Activated B cell treated with CpG ODN at 0.5 μM for 24 hours (primary cell): Measurements from ENCODE around the gene SCUBE1. TPM values are rescaled to one million over a fixed set of nuclear protein-coding genes. Genes with fewer than 3 reads are reported as not detected.

Source experiments
- ATAC-seq: fragments of 200-7000 bp; cut with Tn5 transposase; one replicate; pipeline ENCODE4 v1.10.0; 2021; ENCODE audit warnings: low read depth, mild to moderate bottlenecking, moderate library complexity
- CTCF ChIA-PET: fragments of 350-600 bp; sonication (Branson Sonifier 250); formaldehyde crosslinking; loops from one replicate; lab custom pipeline; 2021; ENCODE audit warnings: antibody characterized with exemption; lab: Charles Lee
- POLR2A ChIA-PET: fragments of 350-600 bp; sonication (Branson Sonifier 250); formaldehyde crosslinking; loops from one replicate; lab custom pipeline; 2021; ENCODE audit warnings: antibody characterized with exemption; lab: Charles Lee
- DNase-seq: peaks from one replicate; pipeline ENCODE4 v3.0.0; 2022
- H3K27ac Mint-ChIP-seq: one replicate; pipeline ENCODE4 v1.8.0; 2020; ENCODE audit warnings: mixed read lengths
- H3K27me3 Mint-ChIP-seq: one replicate; pipeline ENCODE4 v1.8.0; 2021; ENCODE audit warnings: mixed read lengths
- H3K36me3 Mint-ChIP-seq: one replicate; pipeline ENCODE4 v1.8.0; 2021; ENCODE audit warnings: low read depth, mixed read lengths
- H3K4me1 Mint-ChIP-seq: one replicate; pipeline ENCODE4 v1.8.0; 2021; ENCODE audit warnings: mixed read lengths
- H3K4me3 Mint-ChIP-seq: one replicate; pipeline ENCODE4 v1.8.0; 2020; ENCODE audit warnings: mild to moderate bottlenecking, mixed read lengths
- H3K9me3 Mint-ChIP-seq: one replicate; pipeline ENCODE4 v1.8.0; 2020; ENCODE audit warnings: mixed read lengths
- intact Hi-C: fragments of 100-400 bp; cut with micrococcal nuclease; formaldehyde crosslinking; loops from one replicate; pipeline ENCODE4 v1.15.1; 2024
- total RNA-seq: library from RNA; stranded (reverse); gene quantifications from 2 replicates; pipeline ENCODE4 v1.2.3, GENCODE V29; 2022
- TF ChIP-seq, protein P1 (sequence below): fragments of 200-600 bp; IDR thresholded peaks from one replicate; pipeline ENCODE4 v1.8.0; 2022; ENCODE audit warnings: antibody characterized with exemption, mild to moderate bottlenecking

Gene SCUBE1
- total RNA-seq, 1 donor from 2014 or later = not detected

DNA sequence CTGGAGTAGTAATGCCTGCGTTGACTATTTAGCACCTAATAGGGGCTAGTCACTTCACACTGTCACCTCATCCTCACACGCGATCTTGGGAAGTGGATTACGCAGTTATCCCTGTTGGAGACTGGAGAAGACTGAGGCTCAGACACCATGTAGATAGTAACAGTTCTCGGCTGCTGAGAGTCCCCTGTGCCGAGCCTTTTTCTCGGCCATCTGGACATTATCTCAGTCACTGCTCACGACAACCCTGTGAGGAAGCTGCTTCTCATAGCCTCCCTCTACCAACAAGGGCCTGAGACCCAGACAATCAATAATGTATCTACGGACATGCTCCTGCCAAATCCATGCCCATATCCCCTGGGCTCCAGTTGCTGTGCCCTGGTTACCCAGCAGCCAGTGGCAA is 25.9 kb downstream of the SCUBE1 start:
- DNase-seq = no peak
- POLR2A ChIA-PET = no interaction called here
- no peak overlapping the region for H3K4me3 Mint-ChIP-seq
- no peaks in the 10 kb centered on the region for H3K36me3 Mint-ChIP-seq
- CTCF ChIA-PET = no interaction called here
- ATAC-seq = no peak
- H3K9me3 Mint-ChIP-seq = no peaks in the 10 kb centered on the region
- H3K4me1 Mint-ChIP-seq = no peaks in the 10 kb centered on the region
- TF ChIP-seq, protein P1, sequence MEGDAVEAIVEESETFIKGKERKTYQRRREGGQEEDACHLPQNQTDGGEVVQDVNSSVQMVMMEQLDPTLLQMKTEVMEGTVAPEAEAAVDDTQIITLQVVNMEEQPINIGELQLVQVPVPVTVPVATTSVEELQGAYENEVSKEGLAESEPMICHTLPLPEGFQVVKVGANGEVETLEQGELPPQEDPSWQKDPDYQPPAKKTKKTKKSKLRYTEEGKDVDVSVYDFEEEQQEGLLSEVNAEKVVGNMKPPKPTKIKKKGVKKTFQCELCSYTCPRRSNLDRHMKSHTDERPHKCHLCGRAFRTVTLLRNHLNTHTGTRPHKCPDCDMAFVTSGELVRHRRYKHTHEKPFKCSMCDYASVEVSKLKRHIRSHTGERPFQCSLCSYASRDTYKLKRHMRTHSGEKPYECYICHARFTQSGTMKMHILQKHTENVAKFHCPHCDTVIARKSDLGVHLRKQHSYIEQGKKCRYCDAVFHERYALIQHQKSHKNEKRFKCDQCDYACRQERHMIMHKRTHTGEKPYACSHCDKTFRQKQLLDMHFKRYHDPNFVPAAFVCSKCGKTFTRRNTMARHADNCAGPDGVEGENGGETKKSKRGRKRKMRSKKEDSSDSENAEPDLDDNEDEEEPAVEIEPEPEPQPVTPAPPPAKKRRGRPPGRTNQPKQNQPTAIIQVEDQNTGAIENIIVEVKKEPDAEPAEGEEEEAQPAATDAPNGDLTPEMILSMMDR = no peak
- no peak overlapping the region for H3K27ac Mint-ChIP-seq
- intact Hi-C loops = no loop called here
- H3K27me3 Mint-ChIP-seq = peaks cover 2% of the 10 kb centered on the region

DNA sequence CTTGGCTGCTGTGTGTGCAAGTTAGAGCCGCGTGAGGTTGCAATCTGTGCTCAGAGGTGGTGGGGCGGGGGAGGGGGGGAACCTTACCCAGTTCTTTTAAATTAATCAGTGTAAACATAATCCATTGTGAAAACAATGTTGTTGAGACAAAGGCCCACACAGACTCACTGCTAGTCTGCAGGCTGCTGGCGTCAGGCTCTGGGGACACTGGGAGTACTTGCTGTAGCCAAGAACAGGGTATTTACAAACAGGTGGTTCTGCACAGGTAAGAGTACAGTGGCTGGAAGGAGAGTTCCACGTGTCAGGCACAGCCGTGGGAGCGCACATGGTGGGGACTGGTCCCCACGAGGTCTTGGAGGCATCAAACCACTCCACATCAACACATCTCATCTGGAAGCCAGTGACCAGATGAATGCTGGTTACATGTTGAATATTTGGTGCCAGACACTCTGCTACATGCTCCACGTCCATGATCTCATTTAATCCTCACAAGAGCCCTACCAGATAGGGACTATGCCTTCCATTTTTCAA is 27.4 kb downstream of the SCUBE1 start:
- peaks cover 4% of the 10 kb centered on the region for H3K27me3 Mint-ChIP-seq
- no peaks in the 10 kb centered on the region for H3K36me3 Mint-ChIP-seq
- H3K27ac Mint-ChIP-seq = no peak overlapping the region
- POLR2A ChIA-PET = no interaction called here
- DNase-seq = no peak
- TF ChIP-seq, protein P1 = no peak
- no peaks in the 10 kb centered on the region for H3K9me3 Mint-ChIP-seq
- CTCF ChIA-PET = no interaction called here
- intact Hi-C loops = no loop called here
- H3K4me3 Mint-ChIP-seq = no peak overlapping the region
- no peaks in the 10 kb centered on the region for H3K4me1 Mint-ChIP-seq
- no peak for ATAC-seq

DNA sequence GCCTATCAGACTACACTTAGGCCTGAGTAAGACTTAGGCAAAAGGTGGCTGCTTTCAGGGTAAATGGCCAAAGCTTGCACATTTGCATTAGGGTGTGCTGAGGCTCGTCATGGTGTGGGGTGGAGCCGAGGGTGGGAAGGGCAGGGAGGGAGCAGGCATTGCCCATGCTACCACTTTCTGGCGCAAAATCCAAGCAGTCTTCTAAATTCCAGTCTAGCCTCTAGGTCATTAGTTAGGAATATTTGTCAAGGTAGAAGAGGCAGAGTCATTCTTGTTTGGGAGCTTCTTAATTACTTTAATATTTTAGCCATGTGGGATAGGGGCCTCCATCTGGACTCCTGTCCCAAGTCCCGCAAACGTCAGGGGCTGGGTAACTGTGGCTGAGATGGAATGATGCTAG is 28.6 kb downstream of the SCUBE1 start:
- CTCF ChIA-PET = no interaction called here
- ATAC-seq = no peak
- no peak for DNase-seq
- Mint-ChIP-seq H3K36me3 (no peaks in the 10 kb centered on the region), H3K27ac (no peak overlapping the region), H3K4me1 (no peaks in the 10 kb centered on the region), H3K9me3 (no peaks in the 10 kb centered on the region), H3K27me3 (peaks cover 7% of the 10 kb centered on the region), H3K4me3 (no peak overlapping the region)
- intact Hi-C loops = no loop called here
- TF ChIP-seq, protein P1 = no peak
- POLR2A ChIA-PET = no interaction called here

DNA sequence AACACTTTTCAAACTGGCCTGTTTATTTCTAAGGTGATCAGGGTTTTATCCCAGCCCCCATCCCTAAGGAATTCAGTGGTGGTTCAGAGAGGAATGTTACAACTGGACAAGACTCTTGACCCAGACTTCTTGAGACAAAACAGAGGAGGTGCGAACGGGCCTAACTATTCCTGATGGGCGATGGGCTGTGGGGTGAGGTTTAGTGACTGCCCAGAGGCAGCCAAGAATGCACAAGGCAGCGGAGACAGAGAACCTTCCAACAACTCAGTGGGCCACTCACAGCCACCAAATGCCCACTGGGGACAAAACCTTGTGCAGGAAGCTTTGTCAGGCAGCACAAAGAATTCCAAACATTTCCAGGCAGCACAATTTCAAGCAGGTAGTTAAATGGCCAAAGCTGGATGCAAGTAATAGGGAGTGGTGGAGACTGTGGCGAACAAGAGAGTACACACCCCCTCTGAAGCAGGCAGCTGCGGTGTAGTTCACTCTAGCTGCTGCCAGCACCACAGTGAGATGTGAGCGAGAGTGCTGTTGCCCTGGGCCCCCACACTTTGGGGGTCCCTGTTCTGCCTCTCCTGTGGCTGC is 29.2 kb downstream of the SCUBE1 start:
- ATAC-seq = no peak
- CTCF ChIA-PET = no interaction called here

DNA sequence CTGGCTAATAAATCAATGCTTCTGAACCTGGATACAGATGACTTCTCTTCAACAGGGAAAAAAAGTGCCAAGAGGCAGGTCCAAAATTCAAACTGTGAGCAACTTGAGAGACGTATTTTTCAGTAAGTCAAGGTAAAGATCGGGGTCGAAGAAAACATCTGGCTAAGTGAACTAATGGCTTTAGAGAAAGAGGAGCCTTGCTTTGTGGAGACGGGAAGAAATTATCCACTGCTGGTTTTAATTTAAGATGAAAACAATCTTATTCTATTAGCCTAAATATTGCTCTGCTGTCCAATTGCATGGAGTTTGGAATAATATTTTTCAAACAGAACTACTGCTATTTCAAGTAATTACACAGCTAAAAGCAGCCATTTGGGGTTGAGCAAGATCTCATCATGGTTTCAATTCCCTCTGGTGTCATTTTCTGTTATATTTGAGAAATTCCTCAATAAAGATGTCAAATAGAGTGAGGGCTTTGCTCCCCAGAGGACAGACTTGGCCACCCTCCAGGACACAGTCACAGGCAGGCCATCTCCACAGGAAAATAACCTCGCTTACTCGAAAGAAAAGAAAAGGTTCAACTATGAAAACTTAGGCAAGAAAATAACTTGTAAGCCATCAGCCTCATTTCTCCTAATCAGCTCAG is 29.8 kb downstream of the SCUBE1 start:
- TF ChIP-seq, protein P1 = no peak
- Mint-ChIP-seq H3K4me1 (no peaks in the 10 kb centered on the region), H3K27me3 (peaks cover 7% of the 10 kb centered on the region), H3K27ac (no peak overlapping the region), H3K4me3 (no peak overlapping the region), H3K36me3 (no peaks in the 10 kb centered on the region), H3K9me3 (no peaks in the 10 kb centered on the region)
- intact Hi-C loops = no loop called here
- ATAC-seq (no peak), DNase-seq (no peak)
- ChIA-PET CTCF (no interaction called here), POLR2A (no interaction called here)

More for the DNA sequence above, 29.2 kb downstream of the SCUBE1 start:
- no peak overlapping the region for H3K4me3 Mint-ChIP-seq
- peaks cover 7% of the 10 kb centered on the region for H3K27me3 Mint-ChIP-seq
- POLR2A ChIA-PET = no interaction called here
- TF ChIP-seq, protein P1 = no peak
- H3K27ac Mint-ChIP-seq = no peak overlapping the region
- no peak for DNase-seq
- no peaks in the 10 kb centered on the region for H3K9me3 Mint-ChIP-seq
- no peaks in the 10 kb centered on the region for H3K36me3 Mint-ChIP-seq
- intact Hi-C loops = no loop called here
- no peaks in the 10 kb centered on the region for H3K4me1 Mint-ChIP-seq
